SK-N-SH (cell line): Measurements from ENCODE around the gene MEOX1. TPM values are rescaled to one million over a fixed set of nuclear protein-coding genes. Genes with fewer than 3 reads are reported as not detected.

ENCODE experiments used
- CTCF ChIA-PET: fragments of 300-600, 350-600 bp; formaldehyde crosslinking; extraction: SDS; loops from one replicate; lab custom pipeline; 2021; lab: Yijun Ruan, JAX
- POLR2A ChIA-PET: fragments of 350-600 bp; sonication (Branson Sonifier 250); formaldehyde crosslinking; extraction: SDS; loops from one replicate; lab custom pipeline; 2020; ENCODE audit warnings: antibody characterized with exemption, inconsistent platforms; lab: Yijun Ruan, JAX
- DNase-seq: peaks from one replicate; pipeline ENCODE4 v3.0.0; 2012
- H2AFZ ChIP-seq: fragments of 200-600 bp; sonication (generic); 2 replicates; pipeline ENCODE4 v1.8.1; 2016; ENCODE audit warnings: antibody characterized with exemption, mild to moderate bottlenecking, low read depth
- H3F3A ChIP-seq: fragments of 200-600 bp; sonication (generic); replicated peaks from 2 replicates; pipeline ENCODE3; 2016; ENCODE audit warnings: antibody characterized with exemption, mild to moderate bottlenecking; ENCODE audit not compliant: insufficient read depth
- H3K27ac ChIP-seq, 2 experiments: fragments of 200-500 bp in 1 of 2; fragments of 200-600 bp in 1 of 2; sonication (Bioruptor generic) in 1 of 2; sonication (generic), shearing (Covaris generic) in 1 of 2; 2 replicates each; pipeline versions ENCODE4 v1.5.1 to v1.6.1; 2014 to 2016; ENCODE audit warnings: low read depth in 2 of 2, inconsistent platforms in 1 of 2, low read length in 1 of 2, mild to moderate bottlenecking in 1 of 2, mixed read lengths in 1 of 2
- H3K27me3 ChIP-seq: fragments of 200-600 bp; sonication (generic), shearing (Covaris generic); 2 replicates; pipeline ENCODE4 v1.6.1; 2016; ENCODE audit warnings: mixed run types; ENCODE audit not compliant: insufficient read depth
- H3K36me3 ChIP-seq, 2 experiments: fragments of 200-500 bp in 1 of 2; fragments of 200-600 bp in 1 of 2; sonication (Bioruptor generic) in 1 of 2; sonication (generic) in 1 of 2; replicated peaks in 1 of 2; 2 replicates each; pipeline versions ENCODE3 to v1.5.1; 2014 to 2016; ENCODE audit warnings: low read length in 1 of 2, mild to moderate bottlenecking in 1 of 2; ENCODE audit not compliant: insufficient read depth in 2 of 2, control insufficient read depth in 1 of 2
- H3K4me1 ChIP-seq, 2 experiments: fragments of 200-500 bp in 1 of 2; fragments of 200-600 bp in 1 of 2; sonication (Bioruptor generic) in 1 of 2; sonication (generic), shearing (Covaris generic) in 1 of 2; 2 replicates each; pipeline versions ENCODE4 v1.5.1 to v1.6.1; 2014 to 2016; ENCODE audit warnings: low read depth in 1 of 2, low read length in 1 of 2, mixed run types in 1 of 2; ENCODE audit not compliant: insufficient read depth in 2 of 2, control insufficient read depth in 1 of 2
- H3K4me2 ChIP-seq: fragments of 200-600 bp; sonication (generic), shearing (Covaris generic); 2 replicates; pipeline ENCODE4 v1.6.1; 2017; ENCODE audit warnings: mixed run types
- H3K4me3 ChIP-seq, 2 experiments: fragments of 200-500 bp in 1 of 2; fragments of 200-600 bp in 1 of 2; sonication (Bioruptor generic) in 1 of 2; sonication (generic), shearing (Covaris generic) in 1 of 2; 2 replicates each; pipeline versions ENCODE4 v1.5.1 to v1.8.1; 2014 to 2016; ENCODE audit warnings: low read depth in 2 of 2, inconsistent platforms in 1 of 2, low read length in 1 of 2, mild to moderate bottlenecking in 1 of 2, mixed read lengths in 1 of 2, moderate library complexity in 1 of 2
- H3K79me2 ChIP-seq: fragments of 200-600 bp; sonication (generic); 2 replicates; pipeline ENCODE4 v1.8.1; 2017; ENCODE audit warnings: mild to moderate bottlenecking; ENCODE audit not compliant: insufficient read depth
- H3K9ac ChIP-seq: fragments of 200-600 bp; sonication (generic); 2 replicates; pipeline ENCODE4 v1.6.1; 2017; ENCODE audit warnings: mixed run types
- H3K9me2 ChIP-seq: fragments of 200-600 bp; sonication (generic); 2 replicates; pipeline ENCODE4 v1.6.1; 2017; ENCODE audit warnings: mixed run types
- H3K9me3 ChIP-seq: fragments of 200-600 bp; sonication (generic); 2 replicates; pipeline ENCODE4 v1.6.1; 2017; ENCODE audit warnings: mixed run types, mild to moderate bottlenecking, moderate library complexity
- H4K20me1 ChIP-seq: fragments of 200-600 bp; sonication (generic); 2 replicates; pipeline ENCODE4 v1.6.1; 2017; ENCODE audit warnings: mild to moderate bottlenecking, mixed run types; ENCODE audit not compliant: insufficient read depth
- ELF1 ChIP-seq: IDR thresholded peaks from 2 replicates; pipeline ENCODE4 v1.4.0; 2012
- EZH2phosphoT487 ChIP-seq: fragments of 200-600 bp; sonication (generic); IDR thresholded peaks from 2 replicates; pipeline ENCODE4 v1.6.1; 2017; ENCODE audit warnings: low read depth, mixed run types, mild to moderate bottlenecking, antibody characterized with exemption, moderate library complexity, borderline replicate concordance
- FOXJ3 ChIP-seq: sonication (generic); formaldehyde crosslinking; IDR thresholded peaks from 2 replicates; pipeline ENCODE4 v1.5.1; 2020; ENCODE audit warnings: mild to moderate bottlenecking, missing genetic modification reagents
- MXI1 ChIP-seq: IDR thresholded peaks from 2 replicates; pipeline ENCODE4 v1.6.1; 2012; ENCODE audit warnings: mild to moderate bottlenecking, low read depth, low read length, improper control_type of control experiment
- REST ChIP-seq: IDR thresholded peaks from 2 replicates; pipeline ENCODE4 v1.6.1; 2012; ENCODE audit warnings: mild to moderate bottlenecking, low read depth, low read length, moderate library complexity
- RFX5 ChIP-seq: IDR thresholded peaks from 2 replicates; pipeline ENCODE4 v1.6.1; 2012; ENCODE audit warnings: mild to moderate bottlenecking, improper control_type of control experiment, low read length
- SMC3 ChIP-seq: IDR thresholded peaks from 2 replicates; pipeline ENCODE4 v1.6.1; 2012; ENCODE audit warnings: low read depth, low read length, improper control_type of control experiment
- TCF12 ChIP-seq: IDR thresholded peaks from 2 replicates; pipeline ENCODE4 v1.4.0; 2012
- USF1 ChIP-seq: IDR thresholded peaks from 2 replicates; pipeline ENCODE4 v1.4.0; 2012; ENCODE audit warnings: low read depth, borderline replicate concordance
- YY1 ChIP-seq: IDR thresholded peaks from 2 replicates; pipeline ENCODE4 v1.4.0; 2012; ENCODE audit warnings: low read depth, mild to moderate bottlenecking
- WGBS: methylation state at CpG from one replicate; pipeline ENCODE4 v1.1.6; 2017; ENCODE audit warnings: low lambda C conversion rate; 5-methylcytosine and 5-hydroxymethylcytosine counted together
- polyA plus RNA-seq, 3 experiments: library from polyadenylated mRNA; depleted of rRNA; stranded (reverse); fragments of >200 nt; gene quantifications; 2 replicates each; pipeline ENCODE4 v1.2.3, GENCODE V29; 2012

The MEOX1 gene
- polyA plus RNA-seq, 1 of the 3 experiments (the other 2 are of a cell fraction): 0.05 TPM

GRCh38 chr17:43637563-43638323 lies 24.0 kb downstream of the MEOX1 start (continued):
- TF ChIP-seq USF1: no peak
- no peak for TF ChIP-seq REST

GRCh38 chr17:43636426-43636825 lies 25.3 kb downstream of the MEOX1 start:
- POLR2A ChIA-PET: no interaction called here
- no peak overlapping the region for H3K4me2 ChIP-seq
- no peak overlapping the region for H3K27ac ChIP-seq
- H3K4me1 ChIP-seq: no peaks in the 10 kb centered on the region; a peak in 1 of 4 replicates
- no peak overlapping the region for H3K9ac ChIP-seq
- TF ChIP-seq YY1 (no peak), FOXJ3 (no peak), SMC3 (no peak), RFX5 (no peak), TCF12 (no peak), EZH2phosphoT487 (no peak), MXI1 (no peak), USF1 (no peak), ELF1 (no peak)
- TF ChIP-seq, all 33 proteins: peak for 0
- no peak for DNase-seq
- CTCF ChIA-PET: interaction anchor here (0.6 to 6.0 kb wide), 2 partner anchors 60 to 73 kb away, joined by 3 to 28 read pairs; no protein-coding TSS in a partner anchor
- Histone ChIP-seq H3K27me3 (no peaks in the 10 kb centered on the region), H4K20me1 (no peaks in the 10 kb centered on the region), H3K9me2 (no peaks in the 10 kb centered on the region), H3K4me3 (no peak overlapping the region), H3F3A (no peaks in the 10 kb centered on the region), H2AFZ (no peak overlapping the region), H3K79me2 (no peaks in the 10 kb centered on the region), H3K9me3 (no peaks in the 10 kb centered on the region), H3K36me3 (no peaks in the 10 kb centered on the region)
- WGBS: 59% methylated on average over 5 of the region's 5 CpGs
